DMS114 treated with DMSO at 0.1 percent for 48 hours (cell line): ENCODE results near the gene EIF3I.

Experiments
- DNase-seq: peaks from one replicate; lab custom pipeline; 2025; ENCODE audit not compliant: unreplicated experiment; lab: John Stamatoyannopoulos, UW

The EIF3I gene

GRCh38 chr1:32198237-32199042 is 23.8 kb upstream of the EIF3I start:
- no peak for DNase-seq

DNA sequence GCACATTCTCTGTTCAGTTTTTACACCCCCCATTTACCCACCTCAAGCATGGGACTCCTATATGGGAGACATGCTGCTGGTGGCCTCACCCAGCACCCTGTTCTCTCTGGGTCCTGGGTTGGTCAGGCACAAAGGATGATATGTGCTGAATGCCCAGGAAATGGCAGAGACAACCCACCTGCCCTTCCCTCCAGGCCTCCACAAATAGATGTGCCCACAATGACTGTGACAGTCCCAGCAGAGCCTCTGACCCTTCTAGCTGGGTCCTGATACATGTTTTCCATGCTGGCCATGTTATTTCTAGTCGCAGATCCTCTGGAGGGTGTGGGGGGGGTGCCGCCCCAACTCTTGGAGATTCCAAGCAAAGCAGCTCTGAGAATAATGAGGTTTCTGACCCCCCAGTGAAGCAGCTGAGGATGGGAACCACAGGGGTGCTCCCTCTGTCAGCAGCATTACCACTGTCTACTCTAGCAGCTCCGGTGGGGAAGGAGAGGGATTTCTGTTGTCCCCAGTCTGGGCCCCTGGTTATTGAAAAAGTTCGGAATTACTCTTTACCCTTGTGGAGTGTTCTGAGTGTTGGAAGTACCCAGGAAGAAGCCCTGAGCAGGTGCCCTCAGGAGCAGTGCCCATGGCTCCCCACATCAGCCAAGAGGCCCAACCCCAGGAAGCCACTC is 23.0 kb upstream of the EIF3I start:
- no peak for DNase-seq

- DNase-seq, result no peak
These were observed 22.5 kb upstream of the EIF3I start for GRCh38 chr1:32199717-32200072.

DNA sequence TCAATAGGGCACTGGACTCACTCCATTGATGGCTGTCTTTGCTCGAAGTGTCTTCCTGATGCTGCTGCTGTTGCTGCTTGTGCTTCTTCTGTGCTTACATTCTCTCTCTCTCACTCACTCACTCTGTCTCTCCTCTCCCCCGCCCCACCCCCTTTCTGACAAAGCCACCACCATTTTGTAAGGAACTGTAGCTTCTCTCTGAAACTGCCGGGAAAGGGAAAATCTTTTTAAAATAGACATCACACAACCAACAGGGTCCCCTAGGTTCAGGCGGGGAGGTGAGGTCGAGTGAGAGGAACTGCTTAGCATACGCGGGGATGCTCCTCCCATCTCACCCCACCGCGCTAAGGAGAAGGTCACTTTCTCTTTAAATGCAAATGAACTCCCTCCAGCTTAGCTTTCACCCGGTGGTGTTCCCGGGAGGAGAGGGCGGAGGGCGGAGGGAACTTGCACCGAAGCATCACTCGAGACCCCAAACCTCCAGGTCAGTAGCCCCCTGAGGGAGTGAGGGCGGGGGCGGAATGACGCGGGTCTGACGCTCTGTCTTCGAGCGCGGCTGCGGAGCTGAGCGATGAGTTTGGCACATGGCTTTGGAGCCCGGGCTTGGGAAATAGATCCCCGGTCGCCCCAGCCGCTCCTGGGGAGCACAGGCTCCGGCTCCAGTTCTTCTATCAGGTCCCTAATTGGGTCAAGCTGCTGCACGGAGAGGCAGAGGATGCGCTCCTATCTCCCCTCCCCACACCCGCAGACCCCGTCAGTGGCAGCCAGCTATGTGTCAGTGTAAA is 21.8 kb upstream of the EIF3I start, which contains the start of gene CCDC28B:
CCDC28B (plus strand) TSS at position 370 of the 785 bp plus-strand sequence. CDS start 1,341 bp downstream, outside the sequence.
- DNase-seq, result peak; percentile 55

- no peak for DNase-seq
These were observed 21.0 kb upstream of the EIF3I start for GRCh38 chr1:32201011-32201855.

- no peak for DNase-seq
These were observed 17.3 kb upstream of the EIF3I start for GRCh38 chr1:32204943-32205361.

GRCh38 chr1:32205401-32206370 is 16.5 kb upstream of the EIF3I start, which contains the start of gene IQCC:
Gene IQCC (plus strand): TSS chr1:32205671. CDS start chr1:32205682, 11 bp downstream.
- DNase-seq, result peak; percentile 59

- DNase-seq, result no peak
These were observed 13.7 kb upstream of the EIF3I start for GRCh38 chr1:32208469-32208868.

DNA sequence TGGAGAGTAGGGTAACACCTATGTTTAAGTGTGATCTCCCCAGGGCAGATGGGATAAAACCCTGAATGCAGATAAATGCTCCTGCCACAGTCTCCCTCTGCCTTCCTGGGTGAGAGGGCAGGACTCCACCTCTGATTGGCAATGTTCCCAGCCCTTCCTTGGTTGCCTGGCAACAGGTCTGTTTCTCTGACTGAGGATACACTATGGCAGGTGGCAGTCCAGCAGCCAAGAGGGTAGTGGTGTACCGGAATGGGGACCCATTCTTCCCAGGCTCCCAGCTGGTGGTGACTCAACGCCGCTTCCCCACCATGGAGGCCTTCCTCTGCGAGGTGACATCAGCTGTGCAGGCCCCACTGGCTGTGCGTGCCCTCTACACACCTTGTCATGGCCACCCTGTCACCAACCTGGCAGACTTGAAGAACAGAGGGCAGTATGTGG is 13.3 kb upstream of the EIF3I start, which contains the start of gene DCDC2B:
DCDC2B (plus strand) TSS at position 199 of the 438 bp plus-strand sequence; CDS start at position 204, 5 bp downstream.
- DNase-seq, result no peak

DNA sequence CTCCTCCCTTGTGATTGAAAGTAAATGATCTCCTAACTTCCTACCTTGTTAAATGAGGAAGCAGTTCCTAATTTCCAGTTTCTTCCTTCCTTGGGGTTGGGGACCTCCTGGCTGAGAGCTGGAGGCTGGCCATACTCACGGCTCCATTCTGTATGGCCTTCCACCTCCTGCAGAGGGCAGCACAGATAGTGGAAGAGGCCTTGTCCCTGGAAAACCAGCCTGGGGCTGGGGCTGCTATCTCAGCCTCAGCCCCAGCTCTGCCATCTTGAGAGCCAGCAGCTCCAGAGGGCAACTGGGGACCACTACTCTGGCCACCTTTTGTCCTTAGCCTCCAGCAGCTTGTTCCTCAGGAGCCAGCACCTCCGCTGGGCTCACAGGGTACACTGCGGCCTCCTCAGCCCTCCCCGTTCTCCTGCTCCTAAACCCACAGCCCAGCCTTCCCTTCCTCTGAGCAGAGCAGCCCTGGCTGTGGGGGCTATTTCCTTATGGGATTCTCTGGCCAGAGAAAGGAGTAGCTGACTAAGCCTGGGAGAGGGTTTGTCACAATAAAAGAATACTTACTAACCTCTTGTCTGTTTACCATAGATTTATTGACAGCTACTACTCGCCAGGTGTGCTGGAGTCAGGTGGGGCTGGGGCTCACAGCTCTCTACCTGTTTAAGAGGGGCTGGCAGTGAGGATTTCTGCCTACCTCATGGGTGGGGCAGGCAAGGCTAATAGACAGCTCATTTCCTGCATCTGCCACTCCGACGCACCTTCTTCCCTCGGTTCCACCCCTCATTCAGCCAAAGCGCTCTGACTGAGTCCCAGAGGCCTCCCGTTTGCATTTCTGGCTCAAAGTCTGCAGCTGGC is 6.4 kb upstream of the EIF3I start:
- DNase-seq, result peak; percentile 54

DNA sequence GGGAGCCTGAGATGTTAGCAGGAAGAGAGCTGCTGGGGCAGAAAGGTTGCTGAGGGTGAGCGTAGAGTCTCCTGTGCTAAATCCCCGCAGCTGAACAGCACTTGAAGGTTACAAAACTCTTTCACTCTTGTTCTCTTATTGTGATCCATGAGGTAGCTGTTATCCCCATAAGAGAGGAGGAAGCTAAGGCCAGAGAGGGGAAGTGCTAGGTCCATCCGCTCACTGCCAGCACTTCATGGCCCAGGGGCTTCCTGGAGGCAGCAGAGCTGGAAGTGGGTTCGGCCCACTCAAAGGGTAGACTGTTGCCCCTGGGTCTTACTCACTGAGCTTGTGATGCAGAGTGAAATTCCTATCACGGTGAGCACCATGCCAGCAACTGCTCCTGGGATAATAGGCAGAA is 5.6 kb upstream of the EIF3I start:
- DNase-seq, result no peak

DNA sequence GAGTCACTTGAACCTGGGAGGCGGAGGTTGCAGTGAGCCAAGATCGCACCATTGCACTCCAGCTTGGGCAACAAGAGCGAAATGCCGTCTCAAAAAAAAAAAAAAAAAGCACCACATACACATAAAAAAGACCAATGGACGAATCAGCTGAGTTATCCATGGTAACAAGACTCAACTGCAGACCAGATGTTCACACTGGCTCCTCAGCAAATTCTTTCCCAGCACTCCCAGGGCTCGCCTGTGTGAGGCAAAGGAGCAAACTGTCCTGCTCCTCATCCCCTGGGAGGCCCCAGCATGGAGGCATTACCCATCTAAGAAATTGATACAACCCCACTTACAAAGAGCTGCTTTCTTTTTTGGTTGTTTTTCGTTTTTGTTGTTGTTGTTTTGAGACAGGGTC is 3.2 kb upstream of the EIF3I start:
- DNase-seq, result no peak

DNA sequence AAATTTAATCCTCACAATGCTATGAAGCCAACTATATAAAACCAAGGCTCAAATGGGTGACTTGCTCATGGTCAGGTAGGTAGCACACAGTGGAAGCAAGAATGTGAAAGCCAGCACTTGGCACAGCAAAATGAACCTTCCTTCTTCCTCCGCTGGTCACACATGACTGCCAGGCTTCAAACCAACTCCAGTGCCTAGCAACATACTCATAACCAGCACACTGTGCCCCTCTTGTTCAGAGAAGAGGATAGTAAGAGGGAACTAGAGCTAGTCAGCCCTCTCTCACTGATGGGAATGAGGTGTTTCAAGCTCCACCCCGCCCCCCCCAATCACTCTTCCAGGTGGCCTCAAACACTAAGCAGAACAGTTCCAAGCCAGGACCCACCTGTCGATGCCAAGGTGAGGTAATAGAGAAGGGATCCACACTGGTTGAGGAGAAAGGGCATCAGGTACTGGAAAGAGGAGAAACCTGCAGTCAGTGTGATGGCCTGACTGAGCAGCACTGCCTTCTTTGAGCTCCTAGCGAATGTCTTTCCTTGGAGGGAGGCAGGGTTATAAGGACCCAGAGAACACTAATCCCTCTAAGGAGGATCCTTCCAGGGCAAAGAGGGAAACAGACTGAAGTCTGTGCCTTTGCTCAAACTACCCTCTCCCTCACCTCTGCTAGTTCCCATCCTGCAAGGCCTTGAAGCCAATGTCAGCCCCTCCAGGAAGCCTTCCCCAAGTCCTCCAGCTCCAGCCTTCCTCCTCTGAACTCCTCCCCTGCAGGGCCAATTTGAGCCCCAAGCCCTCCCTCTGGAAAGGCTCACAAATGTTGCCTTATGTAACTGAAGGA is 1.2 kb upstream of the EIF3I start:
- DNase-seq, result no peak

GRCh38 chr1:32221581-32221979 is 627 bp upstream of the EIF3I start:
- DNase-seq, result no peak

GRCh38 chr1:32223683-32224082 is 1.5 kb downstream of the EIF3I start:
- no peak for DNase-seq

DNA sequence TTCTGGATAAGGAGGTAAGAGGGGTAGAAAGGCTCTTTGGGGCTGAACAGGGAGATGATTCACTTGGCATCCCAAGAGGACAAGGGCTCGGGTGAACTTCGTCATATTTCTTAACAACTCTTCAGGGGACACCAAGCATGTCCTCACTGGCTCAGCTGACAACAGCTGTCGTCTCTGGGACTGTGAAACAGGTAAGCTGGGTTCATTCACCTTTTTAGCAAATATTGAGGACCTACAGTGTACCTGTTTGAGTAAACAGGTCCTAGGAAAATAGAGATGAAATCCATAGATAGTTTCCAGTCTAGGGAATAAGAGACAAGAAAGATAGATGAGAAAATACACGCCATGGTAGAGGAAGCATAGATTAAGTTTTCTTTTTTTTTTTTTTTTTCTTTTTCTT is 2.1 kb downstream of the EIF3I start:
- DNase-seq, result no peak

DNA sequence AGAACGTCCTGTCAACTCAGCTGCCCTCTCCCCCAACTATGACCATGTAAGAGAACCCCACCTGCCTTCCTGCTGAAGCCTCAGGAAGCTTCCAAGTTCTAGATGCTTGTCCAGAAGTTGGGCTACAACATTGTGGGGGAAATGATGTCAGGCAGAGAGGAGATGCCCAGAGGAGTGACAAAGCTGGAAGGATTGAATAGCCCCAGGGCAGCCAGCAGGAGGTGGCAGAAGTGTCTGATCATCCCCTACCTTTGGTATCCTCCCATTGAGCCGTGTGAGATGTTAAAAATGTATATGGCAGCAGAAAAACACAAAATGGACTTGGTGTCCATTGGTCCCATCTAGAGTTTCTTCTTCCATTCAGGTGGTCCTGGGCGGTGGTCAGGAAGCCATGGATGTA is 6.6 kb downstream of the EIF3I start:
- DNase-seq, result no peak
